WTC11 (cell line): ENCODE results near the gene PUS1. TPM values are rescaled to one million over a fixed set of nuclear protein-coding genes. Genes with fewer than 3 reads are reported as not detected.

Experiments
- ATAC-seq: fragments of 200-7000 bp; cut with Tn5 transposase; 2 replicates; pipeline ENCODE4 v1.10.0; 2021; ENCODE audit warnings: mild to moderate bottlenecking, moderate library complexity
- CTCF ChIA-PET: fragments of 300-600 bp; sonication (Branson Sonifier 250); formaldehyde crosslinking; loops from one replicate; lab custom pipeline; 2021; ENCODE audit warnings: antibody characterized with exemption; lab: Charles Lee
- POLR2A ChIA-PET: fragments of 350-600 bp; sonication (Branson Sonifier 250); formaldehyde crosslinking; loops from one replicate; lab custom pipeline; 2021; ENCODE audit warnings: antibody characterized with exemption; lab: Charles Lee
- DNase-seq: peaks from one replicate; pipeline ENCODE4 v3.0.0; 2021; ENCODE audit warnings: low spot score
- H3K27ac Mint-ChIP-seq: 2 replicates; pipeline ENCODE4 v1.8.0; 2021; ENCODE audit warnings: mixed read lengths
- H3K27me3 Mint-ChIP-seq: 2 replicates; pipeline ENCODE4 v1.8.0; 2021; ENCODE audit warnings: low read depth, mild to moderate bottlenecking, moderate library complexity, mixed read lengths
- H3K36me3 Mint-ChIP-seq: 2 replicates; pipeline ENCODE4 v1.8.0; 2021; ENCODE audit warnings: mixed read lengths
- H3K4me1 Mint-ChIP-seq: 2 replicates; pipeline ENCODE4 v1.8.0; 2022; ENCODE audit warnings: mixed read lengths
- H3K4me3 Mint-ChIP-seq: 2 replicates; pipeline ENCODE4 v1.8.0; 2021; ENCODE audit warnings: mild to moderate bottlenecking, moderate library complexity, mixed read lengths
- H3K9me3 Mint-ChIP-seq: 2 replicates; pipeline ENCODE4 v1.8.0; 2021; ENCODE audit warnings: mixed read lengths
- ATF6 ChIP-seq: sonication (generic); formaldehyde crosslinking; IDR thresholded peaks from 2 replicates; pipeline ENCODE4 v1.8.1; 2023; ENCODE audit warnings: mild to moderate bottlenecking, missing genetic modification reagents
- EMX1 ChIP-seq: fragments of 250-450 bp; sonication (Bioruptor Pico); IDR thresholded peaks from 2 replicates; pipeline ENCODE4 v1.8.0; 2021; ENCODE audit warnings: mild to moderate bottlenecking
- GRHL2 ChIP-seq: fragments of 250-450 bp; sonication (Bioruptor Pico); IDR thresholded peaks from 2 replicates; pipeline ENCODE4 v1.8.0; 2022; ENCODE audit warnings: mild to moderate bottlenecking, moderate library complexity; ENCODE audit not compliant: insufficient replicate concordance, severe bottlenecking
- GTF2I ChIP-seq: fragments of 250-450 bp; sonication (Bioruptor Pico); conservative IDR thresholded peaks from 2 replicates; pipeline ENCODE4 v1.4.0; 2021; ENCODE audit warnings: mild to moderate bottlenecking
- HMGA2 ChIP-seq: fragments of 250-450 bp; sonication (Bioruptor Pico); IDR thresholded peaks from 2 replicates; pipeline ENCODE4 v1.4.0; 2021; ENCODE audit warnings: mild to moderate bottlenecking, moderate library complexity
- MAX ChIP-seq: sonication (generic); formaldehyde crosslinking; IDR thresholded peaks from 2 replicates; pipeline ENCODE4 v1.8.0; 2022; ENCODE audit warnings: mild to moderate bottlenecking, missing genetic modification reagents
- MXD4 ChIP-seq: fragments of 250-450 bp; sonication (Bioruptor Pico); IDR thresholded peaks from 2 replicates; pipeline ENCODE4 v1.8.0; 2021; ENCODE audit warnings: mild to moderate bottlenecking, moderate library complexity, borderline replicate concordance
- NFE2L1 ChIP-seq: sonication (generic); formaldehyde crosslinking; IDR thresholded peaks from 2 replicates; pipeline ENCODE4 v1.8.1; 2023; ENCODE audit warnings: missing genetic modification reagents
- NR3C1 ChIP-seq: sonication (generic); formaldehyde crosslinking; conservative IDR thresholded peaks from 2 replicates; pipeline ENCODE4 v1.8.1; 2023; ENCODE audit warnings: low read depth, mild to moderate bottlenecking, missing genetic modification reagents
- PRDM15 ChIP-seq: sonication (generic); formaldehyde crosslinking; IDR thresholded peaks from 2 replicates; pipeline ENCODE4 v1.8.0; 2022; ENCODE audit warnings: missing genetic modification reagents
- PREB ChIP-seq: sonication (generic); formaldehyde crosslinking; IDR thresholded peaks from 2 replicates; pipeline ENCODE4 v1.8.1; 2022; ENCODE audit warnings: mild to moderate bottlenecking, missing genetic modification reagents, moderate library complexity, borderline replicate concordance
- SMAD4 ChIP-seq: sonication (generic); formaldehyde crosslinking; IDR thresholded peaks from 2 replicates; pipeline ENCODE4 v1.8.0; 2022; ENCODE audit warnings: mild to moderate bottlenecking, missing genetic modification reagents
- TEAD4 ChIP-seq: sonication (generic); formaldehyde crosslinking; IDR thresholded peaks from 2 replicates; pipeline ENCODE4 v1.8.0; 2022; ENCODE audit warnings: mild to moderate bottlenecking, missing genetic modification reagents
- ZBTB21 ChIP-seq: sonication (generic); formaldehyde crosslinking; IDR thresholded peaks from 2 replicates; pipeline ENCODE4 v1.8.1; 2023; ENCODE audit warnings: mild to moderate bottlenecking, missing genetic modification reagents, borderline replicate concordance
- ZNF121 ChIP-seq: sonication (generic); formaldehyde crosslinking; IDR thresholded peaks from 2 replicates; pipeline ENCODE4 v1.8.0; 2023; ENCODE audit warnings: missing genetic modification reagents
- ZNF423 ChIP-seq: fragments of 250-450 bp; sonication (Bioruptor Pico); IDR thresholded peaks from 2 replicates; pipeline ENCODE4 v2.1.2; 2022; ENCODE audit warnings: mild to moderate bottlenecking, moderate library complexity
- ZSCAN18 ChIP-seq: fragments of 250-450 bp; sonication (Bioruptor Pico); IDR thresholded peaks from 2 replicates; pipeline ENCODE4 v2.1.2; 2022; ENCODE audit warnings: mild to moderate bottlenecking, moderate library complexity
- total RNA-seq: library from RNA; stranded (reverse); gene quantifications from 3 replicates; pipeline ENCODE4 v1.2.3, GENCODE V29; 2021
- TF ChIP-seq, protein P1 (sequence below): sonication (generic); formaldehyde crosslinking; IDR thresholded peaks from 2 replicates; pipeline ENCODE4 v1.8.1; 2022; ENCODE audit warnings: low read depth, missing genetic modification reagents, borderline replicate concordance

Gene PUS1
- total RNA-seq, 1 experiment from 2014 or later: 97.4 TPM

- TF ChIP-seq, protein P1, sequence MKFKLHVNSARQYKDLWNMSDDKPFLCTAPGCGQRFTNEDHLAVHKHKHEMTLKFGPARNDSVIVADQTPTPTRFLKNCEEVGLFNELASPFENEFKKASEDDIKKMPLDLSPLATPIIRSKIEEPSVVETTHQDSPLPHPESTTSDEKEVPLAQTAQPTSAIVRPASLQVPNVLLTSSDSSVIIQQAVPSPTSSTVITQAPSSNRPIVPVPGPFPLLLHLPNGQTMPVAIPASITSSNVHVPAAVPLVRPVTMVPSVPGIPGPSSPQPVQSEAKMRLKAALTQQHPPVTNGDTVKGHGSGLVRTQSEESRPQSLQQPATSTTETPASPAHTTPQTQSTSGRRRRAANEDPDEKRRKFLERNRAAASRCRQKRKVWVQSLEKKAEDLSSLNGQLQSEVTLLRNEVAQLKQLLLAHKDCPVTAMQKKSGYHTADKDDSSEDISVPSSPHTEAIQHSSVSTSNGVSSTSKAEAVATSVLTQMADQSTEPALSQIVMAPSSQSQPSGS (CRISPR knock-in tag): no peak
- no peak for TF ChIP-seq PRDM15 (CRISPR knock-in tag)
- TF ChIP-seq ATF6: no peak
- no peak for TF ChIP-seq ZNF423 (CRISPR knock-in tag)
- no peak for TF ChIP-seq HMGA2 (CRISPR knock-in tag)
- TF ChIP-seq NR3C1 (CRISPR knock-in tag): no peak
- TF ChIP-seq ZNF121: no peak
- TF ChIP-seq NFE2L1 (CRISPR knock-in tag): no peak
Observed at GRCh38 chr12:131980263-131980662, 51.2 kb downstream of the PUS1 start (continued).

DNA sequence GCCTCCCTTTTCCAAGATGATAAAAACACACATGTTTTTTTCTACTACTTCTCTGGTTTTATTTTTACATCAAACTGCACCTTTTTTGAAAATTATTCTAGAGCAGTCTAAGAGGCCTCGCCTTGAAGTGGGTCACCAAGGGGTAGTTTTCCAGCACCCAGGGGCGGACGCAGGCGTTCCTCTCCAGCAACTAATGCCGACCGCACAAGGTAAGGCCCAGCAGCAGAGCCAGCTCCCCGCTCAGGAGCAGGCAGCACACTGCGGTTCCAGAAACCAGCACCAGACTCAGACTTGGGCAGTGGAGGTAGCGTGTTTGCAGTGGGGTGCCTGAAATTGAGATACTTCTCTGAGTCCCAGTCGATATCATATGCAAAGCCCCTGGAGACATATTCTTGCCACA, 52.3 kb downstream of the PUS1 start:
- Mint-ChIP-seq H3K4me3 (no peak overlapping the region), H3K4me1 (peaks cover under 1% of the 10 kb centered on the region; the same call in 1 of the 2 replicates), H3K36me3 (peaks cover 31% of the 10 kb centered on the region), H3K27me3 (no peaks in the 10 kb centered on the region), H3K9me3 (no peaks in the 10 kb centered on the region), H3K27ac (no peak overlapping the region)
- DNase-seq (no peak), ATAC-seq (no peak)
- POLR2A ChIA-PET: no interaction called here
- TF ChIP-seq MAX (no peak), EMX1 (CRISPR knock-in tag) (no peak), NR3C1 (CRISPR knock-in tag) (no peak), GRHL2 (no peak), NFE2L1 (CRISPR knock-in tag) (no peak)
- CTCF ChIA-PET: no interaction called here

DNA sequence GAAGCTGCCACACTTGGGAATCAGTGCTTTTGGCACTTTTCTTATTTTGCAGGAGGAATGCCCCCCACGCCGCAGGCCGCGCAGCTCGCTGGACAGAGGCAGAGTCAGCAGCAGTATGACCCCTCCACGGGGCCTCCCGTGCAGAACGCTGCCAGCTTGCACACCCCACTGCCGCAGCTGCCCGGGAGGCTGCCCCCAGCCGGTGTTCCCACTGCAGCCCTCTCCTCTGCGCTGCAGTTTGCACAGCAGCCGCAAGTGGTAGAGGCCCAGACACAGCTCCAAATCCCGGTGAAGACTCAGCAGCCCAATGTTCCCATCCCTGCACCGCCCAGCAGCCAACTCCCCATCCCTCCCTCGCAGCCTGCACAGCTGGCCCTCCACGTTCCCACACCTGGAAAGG, 53.0 kb downstream of the PUS1 start:
- no peak overlapping the region for H3K27ac Mint-ChIP-seq
- ATAC-seq (no peak), DNase-seq (no peak)
- H3K27me3 Mint-ChIP-seq: no peaks in the 10 kb centered on the region
- no peaks in the 10 kb centered on the region for H3K9me3 Mint-ChIP-seq
- TF ChIP-seq TEAD4 (CRISPR knock-in tag): no peak
- ChIA-PET POLR2A (interaction anchor here (0.7 kb wide), 1 partner anchor 9 kb away, joined by 4 read pairs; no protein-coding TSS in a partner anchor), CTCF (no interaction called here)
- peaks cover 6% of the 10 kb centered on the region for H3K4me1 Mint-ChIP-seq
- no peak overlapping the region for H3K4me3 Mint-ChIP-seq
- H3K36me3 Mint-ChIP-seq: peaks cover 37% of the 10 kb centered on the region

DNA sequence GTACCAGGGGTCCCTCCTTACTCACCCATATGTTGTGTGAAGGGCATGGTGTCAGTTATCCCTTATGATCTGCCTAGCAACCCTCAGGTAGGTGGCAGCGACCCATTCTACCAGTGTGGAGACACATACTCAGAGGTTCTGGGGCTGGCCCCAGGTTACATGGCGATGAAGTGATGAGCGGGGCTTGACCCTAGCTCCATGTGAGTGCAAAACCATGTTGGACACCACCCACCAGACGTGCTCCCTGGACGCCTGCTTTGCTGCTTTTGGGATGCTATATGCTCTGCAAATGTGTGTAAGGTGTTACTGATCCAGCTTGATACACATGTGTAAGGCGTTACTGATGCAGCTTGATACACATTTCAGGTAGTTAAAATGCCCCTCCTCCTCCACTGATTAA, 54.0 kb downstream of the PUS1 start:
- Mint-ChIP-seq H3K4me3 (no peak overlapping the region), H3K9me3 (no peaks in the 10 kb centered on the region), H3K4me1 (peaks cover 13% of the 10 kb centered on the region), H3K36me3 (peaks cover 46% of the 10 kb centered on the region), H3K27me3 (no peaks in the 10 kb centered on the region), H3K27ac (no peak overlapping the region)
- ATAC-seq (no peak), DNase-seq (no peak)
- CTCF ChIA-PET: no interaction called here
- TF ChIP-seq GTF2I (CRISPR knock-in tag) (no peak), SMAD4 (CRISPR knock-in tag) (no peak), ZSCAN18 (no peak), ZBTB21 (no peak), MAX (no peak), PREB (no peak), MXD4 (CRISPR knock-in tag) (no peak)
- POLR2A ChIA-PET: interaction anchor here (0.7 kb wide), 1 partner anchor 10 kb away, joined by 4 read pairs; no protein-coding TSS in a partner anchor
